Left kidney (tissue), 2 donors: ENCODE results near the gene SGK1. TPM values are rescaled to one million over a fixed set of nuclear protein-coding genes. Genes with fewer than 3 reads are reported as not detected.
"Not testable (repeated sequence)": the region's sequence is repeated elsewhere in the genome, so short reads cannot be mapped to it uniquely, and the experiment has no call there.

ENCODE experiments used
- DNase-seq: peaks from one replicate; pipeline ENCODE4 v3.0.0-alpha.2; 2013
- polyA plus RNA-seq: library from polyadenylated mRNA; unstranded; fragments of 120-200 nt; gene quantifications from one replicate; pipeline ENCODE4 v1.2.1, GENCODE V29; 2013; ENCODE audit not compliant: insufficient read length

The SGK1 gene
- polyA plus RNA-seq, 1 donor, result 88.6 TPM

DNA sequence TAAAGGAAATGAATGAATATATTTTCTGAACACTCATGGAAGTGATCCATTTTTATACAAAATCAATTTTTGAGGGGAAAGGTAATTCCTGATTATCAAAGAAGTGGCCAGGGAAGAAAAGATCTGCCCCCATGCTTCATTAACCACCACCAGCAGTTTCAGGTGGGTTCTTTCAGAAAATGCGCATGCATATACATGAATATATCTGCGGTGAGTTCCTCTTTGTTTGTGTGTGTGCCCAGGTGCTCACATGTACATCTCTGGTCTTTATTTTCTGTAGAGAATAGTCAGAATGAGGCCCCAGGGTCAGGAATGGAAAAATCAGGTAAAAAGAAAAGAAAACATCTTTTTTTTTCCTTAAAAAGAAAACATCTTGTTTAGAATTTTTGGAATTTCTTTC lies 88.4 kb downstream of the SGK1 start:
- no peak for DNase-seq

DNA sequence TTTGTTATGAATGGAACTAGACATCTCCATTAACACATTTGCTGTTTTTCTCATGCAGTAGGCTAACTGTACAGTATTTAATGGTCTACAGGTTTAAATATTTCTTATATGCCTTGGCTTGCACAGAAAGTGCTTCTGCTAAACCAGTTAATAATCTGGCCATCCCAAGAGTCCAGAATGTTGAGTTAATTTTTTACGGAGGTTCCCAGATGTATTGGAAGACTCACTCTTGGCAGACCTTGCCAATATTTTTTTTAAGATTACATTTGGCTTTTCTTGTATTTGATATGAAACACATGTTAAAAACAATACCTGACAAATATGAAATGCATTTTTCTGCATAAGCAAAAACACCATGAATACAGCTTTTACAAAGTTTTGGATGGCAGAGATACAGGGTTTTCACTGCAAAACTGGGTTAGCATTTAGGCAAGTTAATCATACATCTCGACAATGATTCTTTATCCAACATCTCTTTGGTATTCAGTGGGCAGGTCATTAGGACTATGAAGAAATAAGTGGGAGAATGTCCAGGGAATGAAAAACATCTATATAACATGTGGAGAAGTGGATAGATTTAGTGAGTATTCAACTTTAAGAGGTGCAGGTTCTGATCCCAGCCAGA lies 94.0 kb downstream of the SGK1 start:
- DNase-seq, result peak; percentile 17

DNA sequence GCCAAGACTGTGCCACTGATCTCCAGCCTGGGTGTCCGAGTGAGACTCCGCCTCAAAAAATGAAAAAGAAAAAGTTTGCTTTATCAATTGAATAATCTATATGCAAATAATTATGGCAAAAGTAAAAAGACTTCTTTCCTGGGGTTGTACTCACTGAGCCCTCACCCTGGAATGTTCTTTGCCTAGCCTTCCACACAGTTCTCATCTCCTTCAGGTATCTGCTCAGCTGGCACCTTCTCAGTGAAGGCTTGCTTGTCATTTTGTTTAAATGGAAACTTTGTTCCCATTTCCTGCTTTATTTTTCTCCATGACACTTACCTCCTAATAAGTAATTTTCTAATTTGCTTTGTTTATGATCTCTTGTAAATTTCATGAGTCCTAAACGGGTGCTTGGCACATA lies 96.7 kb downstream of the SGK1 start:
- no peak for DNase-seq

DNA sequence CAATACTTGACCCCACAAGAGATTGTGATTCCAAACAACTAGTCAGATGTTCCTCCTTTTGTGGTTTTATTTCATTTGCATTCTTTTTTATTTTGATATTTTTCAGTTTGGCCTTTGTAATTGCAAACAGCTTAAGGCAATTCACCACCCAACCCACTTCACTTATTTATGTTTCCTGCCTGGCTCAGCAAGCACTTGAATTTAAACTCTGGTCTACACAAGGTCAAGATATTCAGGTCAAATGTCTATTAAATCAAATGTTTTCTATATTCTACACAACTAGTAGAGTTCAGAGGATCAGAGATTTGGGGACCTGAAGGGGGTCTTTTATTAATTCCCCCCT lies 100.1 kb downstream of the SGK1 start:
- DNase-seq, result no peak

DNA sequence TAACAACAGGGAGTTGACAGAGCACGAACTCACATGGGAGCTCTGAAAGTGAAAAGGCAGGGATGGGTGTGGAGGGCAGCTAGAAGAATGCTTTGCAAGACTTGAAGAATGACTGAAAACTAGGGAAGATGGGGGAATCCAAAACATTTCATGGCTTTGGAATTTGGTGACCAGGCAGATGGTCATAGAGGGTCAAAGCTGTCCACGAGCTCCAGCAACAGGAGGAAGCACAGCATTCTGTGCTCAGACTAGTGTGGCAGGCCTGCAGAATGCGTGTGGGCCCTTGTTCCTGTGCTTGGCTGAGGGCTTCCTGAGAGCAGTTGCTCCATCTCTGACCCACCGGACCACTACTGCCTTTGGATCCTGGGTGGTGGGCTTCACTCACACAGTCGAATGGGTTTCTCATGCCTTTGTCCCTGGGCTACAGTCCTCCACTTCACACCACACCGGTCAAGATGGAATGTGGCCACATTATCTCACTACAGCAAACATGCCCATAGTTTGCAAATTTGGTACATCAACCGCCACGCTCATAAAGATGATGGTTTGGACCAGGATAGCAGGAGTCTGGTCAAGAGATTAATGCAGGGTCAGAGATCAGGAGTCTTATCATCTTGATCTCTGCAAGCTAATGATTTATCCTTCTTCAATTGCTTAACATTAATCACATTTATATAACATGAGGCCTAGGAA lies 100.7 kb downstream of the SGK1 start:
- no peak for DNase-seq

DNA sequence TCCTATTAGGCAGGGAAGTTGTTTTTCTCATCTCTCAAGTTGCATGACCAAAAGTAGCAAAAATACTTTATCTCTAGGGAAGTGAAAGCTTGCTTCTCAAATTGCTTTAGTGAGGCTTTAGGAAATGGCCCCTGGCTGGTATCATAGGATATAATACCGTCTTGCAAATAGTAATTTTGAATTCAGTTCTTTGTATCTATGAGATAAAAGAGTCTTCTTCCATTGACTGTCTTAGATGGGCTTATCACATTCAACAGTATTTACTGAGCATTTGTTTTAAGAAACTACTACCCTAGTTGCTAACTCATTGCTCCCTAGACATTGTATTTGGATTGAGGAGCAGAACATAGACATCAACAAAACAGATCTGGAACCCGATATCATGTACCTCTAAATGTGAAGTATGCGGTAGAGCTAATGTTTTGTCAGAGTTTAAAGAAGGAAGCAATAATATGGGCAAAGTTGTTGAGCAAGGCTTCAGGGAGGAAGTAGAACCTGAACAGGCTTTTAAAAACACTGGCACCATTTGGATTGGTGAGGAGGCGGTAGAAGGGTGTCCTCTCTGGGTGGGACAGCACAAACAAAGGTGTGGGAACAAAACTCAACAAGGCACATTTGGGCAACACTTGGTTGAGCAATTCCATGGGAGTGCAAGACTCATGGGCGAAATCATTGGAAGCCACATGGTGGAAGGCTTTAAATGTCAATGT lies 101.5 kb downstream of the SGK1 start:
- DNase-seq, result no peak

DNA sequence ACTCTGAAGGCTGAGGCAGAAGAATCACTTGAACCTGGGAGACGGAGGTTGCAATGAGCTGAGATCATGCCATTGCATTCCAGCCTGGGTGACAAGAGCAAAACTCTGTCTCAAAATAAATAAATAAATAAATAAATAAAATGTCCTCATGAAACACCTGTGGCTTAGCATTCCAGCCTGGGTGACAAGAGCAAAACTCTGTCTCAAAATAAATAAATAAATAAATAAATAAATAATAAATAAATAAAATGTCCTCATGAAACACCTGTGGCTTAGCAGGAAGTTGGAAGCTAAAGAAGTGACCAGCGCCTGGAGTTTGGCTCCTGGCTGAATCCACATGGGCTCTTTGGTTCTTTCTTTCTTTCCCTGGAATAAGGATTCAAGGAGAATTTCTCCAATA lies 104.5 kb downstream of the SGK1 start:
- not testable (repeated sequence) for DNase-seq

DNA sequence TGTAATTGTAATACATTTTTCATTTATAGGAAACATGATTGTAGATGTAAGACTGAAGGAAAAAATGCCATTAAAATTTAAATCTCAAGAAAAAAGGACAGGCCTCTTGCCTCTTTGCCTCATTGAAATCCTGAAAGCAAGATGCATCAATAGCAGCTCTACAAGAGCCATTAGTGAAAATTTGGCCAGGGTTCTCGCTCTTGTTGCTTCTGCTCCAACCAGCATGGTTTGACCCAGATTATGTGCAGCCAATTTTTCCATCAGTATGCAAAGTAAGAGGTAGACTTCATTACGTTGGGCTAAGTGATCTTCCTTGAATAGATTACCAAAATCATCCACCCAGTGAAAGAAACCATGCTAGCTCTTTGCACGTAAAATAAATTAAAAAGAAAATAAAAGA lies 106.6 kb downstream of the SGK1 start:
- DNase-seq, result no peak

DNA sequence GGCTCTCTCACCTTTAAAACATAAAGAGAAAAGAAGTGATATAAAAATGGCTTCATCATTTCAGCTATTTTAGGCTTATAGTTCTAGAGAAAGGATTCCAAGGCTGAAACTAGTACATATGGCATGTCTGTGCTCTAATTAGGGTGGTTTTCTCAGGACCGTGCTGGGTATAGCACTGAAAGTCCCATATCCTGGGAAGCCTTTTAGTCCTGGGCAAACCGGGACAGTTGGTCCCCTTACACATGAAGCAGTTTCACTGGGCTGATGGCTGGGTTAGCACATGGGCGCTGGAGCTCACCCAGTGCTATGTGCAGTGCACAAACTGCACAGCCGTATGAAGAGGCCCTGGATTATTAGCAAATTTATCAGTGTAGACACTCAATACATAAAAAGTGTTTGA lies 110.5 kb downstream of the SGK1 start:
- no peak for DNase-seq

DNA sequence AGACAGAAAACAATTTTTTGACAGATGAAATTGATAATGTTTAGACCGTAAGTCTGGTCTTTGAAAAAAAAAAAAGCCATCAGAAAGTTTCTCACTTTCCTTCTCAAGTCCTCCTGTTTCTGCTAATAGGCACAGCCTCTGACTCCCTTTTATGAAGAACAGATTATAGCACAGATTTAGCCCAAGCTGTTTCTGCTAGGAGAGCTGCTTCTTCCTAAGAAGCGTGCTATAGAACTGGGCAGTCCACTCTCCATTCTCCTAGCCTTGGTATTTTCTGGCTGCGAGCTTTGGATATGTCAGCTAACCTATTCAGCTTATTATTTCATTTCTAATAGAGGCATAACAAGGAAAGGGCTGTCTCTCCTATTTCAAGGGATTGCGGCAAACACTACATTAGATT lies 112.5 kb downstream of the SGK1 start:
- no peak for DNase-seq

DNA sequence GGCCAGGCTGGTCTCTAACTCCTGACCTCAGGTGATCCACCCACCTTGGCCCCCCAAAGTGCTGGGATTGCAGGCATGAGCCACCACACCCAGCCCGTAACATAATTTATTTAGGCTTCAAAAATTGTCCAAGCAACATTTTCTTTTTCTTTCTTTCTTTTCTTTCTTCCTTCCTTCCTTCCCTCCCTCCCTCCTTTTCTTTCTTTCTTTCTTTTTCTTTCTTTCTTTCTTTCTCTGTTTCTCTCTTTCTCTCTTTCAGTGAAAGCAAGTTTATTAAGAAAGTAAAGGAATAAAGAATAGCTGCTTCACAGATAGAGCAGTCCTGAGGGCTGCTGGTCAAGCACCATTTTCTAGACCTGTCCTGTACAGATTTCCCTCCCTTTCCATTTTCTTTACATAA lies 113.2 kb downstream of the SGK1 start:
- not testable (repeated sequence) for DNase-seq

DNA sequence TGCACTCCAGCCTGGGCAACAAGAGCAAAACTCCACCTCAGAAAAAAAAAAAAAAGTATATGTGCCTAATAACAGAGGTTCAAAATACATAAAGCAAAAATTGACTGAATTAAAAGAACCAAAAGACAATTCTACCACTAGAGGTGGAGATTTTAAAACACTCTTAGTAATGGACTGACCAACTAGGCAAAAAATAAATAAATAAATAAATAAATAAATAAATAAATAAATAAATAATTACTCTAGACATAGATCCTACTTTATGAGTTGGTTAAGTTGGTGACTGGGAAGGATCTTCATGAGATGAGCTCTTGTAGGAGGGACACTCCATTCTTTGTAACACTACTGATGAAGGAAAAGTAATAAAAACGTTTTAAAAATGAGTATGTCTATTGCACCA lies 113.9 kb downstream of the SGK1 start:
- no peak for DNase-seq

DNA sequence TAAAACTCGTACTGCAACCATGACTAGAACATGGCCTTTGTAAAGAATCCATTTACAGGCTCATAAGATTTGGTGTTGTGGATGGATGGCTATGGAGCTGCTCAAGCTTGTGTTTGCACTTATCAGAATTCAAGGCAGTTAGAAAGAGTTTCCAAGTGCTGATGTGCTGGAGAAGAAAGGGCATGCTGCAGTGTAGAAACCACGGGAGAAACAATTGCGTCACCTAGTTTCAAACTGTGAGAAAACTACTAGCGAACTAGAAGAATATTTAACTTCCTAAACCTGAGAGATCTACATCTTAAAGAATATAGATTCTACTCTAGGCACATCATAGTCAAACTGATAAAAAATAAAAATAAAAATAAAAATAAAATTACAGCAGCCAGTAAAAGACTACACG lies 116.2 kb downstream of the SGK1 start:
- DNase-seq, result no peak

DNA sequence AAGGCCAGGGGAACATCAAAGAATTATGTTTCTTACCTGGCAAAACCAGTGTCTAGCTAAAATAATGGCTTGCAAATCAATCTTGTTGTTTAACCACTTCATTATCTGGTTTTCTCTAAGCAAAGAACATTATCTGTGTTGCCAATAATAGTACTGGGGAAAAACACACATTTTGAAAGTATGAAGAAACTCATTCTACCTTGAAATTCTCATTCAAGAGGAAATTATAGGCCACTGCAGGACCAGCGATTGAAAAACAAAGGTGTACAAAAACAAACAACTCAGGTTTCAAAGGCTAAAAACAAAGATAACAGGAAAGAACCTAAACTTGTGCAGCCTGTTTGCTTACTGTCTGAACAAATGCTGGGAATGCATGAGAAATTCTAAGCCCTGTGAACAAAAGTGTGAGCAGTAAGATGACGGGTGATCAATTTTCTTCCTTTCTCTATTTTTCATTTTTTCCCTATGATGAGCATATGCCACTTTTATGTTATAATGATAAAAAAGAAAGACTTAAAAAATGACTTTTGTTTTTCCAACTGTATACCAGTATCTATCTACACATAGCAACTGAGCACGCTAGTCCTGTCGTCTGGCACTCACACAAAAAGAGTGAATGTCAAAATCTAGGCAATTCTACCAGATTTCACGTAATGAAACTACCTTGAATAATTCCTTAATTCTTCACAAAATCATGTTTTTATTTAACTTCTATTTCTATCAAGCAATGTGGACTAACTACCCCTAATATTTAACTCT lies 117.9 kb downstream of the SGK1 start:
- DNase-seq, result no peak

DNA sequence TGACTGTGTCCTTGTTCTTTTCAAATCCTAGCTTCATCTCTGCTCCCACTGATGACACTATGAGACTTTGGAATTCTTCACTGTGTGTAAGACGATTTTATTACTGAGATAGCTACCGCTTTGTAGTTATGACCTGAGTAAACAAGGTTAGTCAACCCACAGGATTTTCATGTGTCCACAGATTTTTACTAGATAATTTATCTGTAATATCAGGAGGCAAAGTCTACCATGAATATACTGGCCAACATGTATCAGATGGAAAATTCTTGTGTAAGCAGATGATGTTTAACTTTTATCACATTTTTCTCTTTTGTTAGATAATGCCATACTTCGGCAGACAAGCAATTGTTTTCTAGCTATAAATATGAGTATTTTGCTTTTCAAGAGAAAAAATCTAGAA lies 119.8 kb downstream of the SGK1 start:
- DNase-seq, result no peak

DNA sequence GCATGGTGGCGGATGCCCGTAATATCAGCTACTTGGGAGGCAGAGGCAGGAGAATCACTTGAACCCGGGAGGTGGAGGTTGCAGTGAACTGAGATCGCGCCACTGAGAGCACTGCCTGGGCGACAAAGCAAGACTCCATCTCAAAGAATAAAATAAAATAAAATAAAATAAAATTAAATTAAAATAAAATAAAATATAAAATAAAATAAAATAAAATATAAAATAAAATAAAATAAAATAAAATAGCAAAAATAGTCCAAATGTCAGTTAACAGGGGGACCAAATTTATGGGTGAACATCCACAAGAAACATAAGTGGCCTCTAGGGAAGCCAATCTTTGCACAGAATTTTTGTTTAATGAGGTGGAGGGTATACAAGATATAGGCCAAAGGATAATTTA lies 120.2 kb downstream of the SGK1 start:
- not testable (repeated sequence) for DNase-seq

DNA sequence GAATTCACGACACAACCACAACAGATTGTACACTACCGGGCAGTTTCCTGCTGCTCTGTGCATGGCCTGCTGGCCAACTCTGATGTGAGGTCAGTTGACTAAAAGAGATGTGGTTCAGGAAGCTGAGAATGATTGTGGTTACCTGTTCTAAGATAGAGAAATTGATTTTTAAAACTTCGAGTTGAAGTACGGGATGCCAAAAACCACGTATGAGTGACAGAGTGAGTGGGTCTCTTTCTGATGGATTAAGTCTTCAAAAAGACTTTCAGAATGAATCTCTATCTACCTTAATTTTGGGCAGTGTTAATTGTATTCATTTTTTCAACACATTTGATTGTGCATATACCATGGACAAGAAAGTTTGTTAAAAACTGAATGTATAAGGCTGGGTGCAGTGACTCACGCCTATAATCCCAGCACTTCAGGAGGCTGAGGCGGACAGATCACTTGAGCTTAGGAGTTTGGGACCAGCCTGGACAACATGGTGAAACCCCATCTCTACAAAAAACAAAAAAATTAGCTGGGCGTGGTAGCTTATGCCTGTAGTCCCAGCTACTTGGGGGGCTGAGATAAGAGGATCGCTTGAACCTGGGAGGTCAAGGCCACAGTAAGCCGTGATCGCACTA lies 121.2 kb downstream of the SGK1 start:
- DNase-seq, result no peak

DNA sequence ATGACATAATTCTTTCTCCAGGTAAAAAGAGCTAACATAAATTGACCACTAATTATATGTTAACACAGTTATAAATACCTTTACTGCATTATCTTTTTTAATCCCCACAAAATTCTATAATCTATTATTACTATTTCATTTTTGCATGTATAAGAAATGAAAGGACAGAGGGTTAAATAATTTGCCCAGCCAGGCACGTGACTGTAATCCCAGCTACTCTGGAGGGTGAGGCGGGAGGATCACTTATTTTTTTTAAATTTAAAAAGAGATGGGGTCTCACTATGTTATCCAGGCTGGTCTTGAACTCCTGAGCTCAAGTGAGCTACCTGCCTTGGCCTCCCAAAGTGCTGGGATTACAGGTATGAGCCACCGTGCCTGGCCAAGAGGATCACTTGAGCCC lies 121.9 kb downstream of the SGK1 start:
- DNase-seq, result no peak

DNA sequence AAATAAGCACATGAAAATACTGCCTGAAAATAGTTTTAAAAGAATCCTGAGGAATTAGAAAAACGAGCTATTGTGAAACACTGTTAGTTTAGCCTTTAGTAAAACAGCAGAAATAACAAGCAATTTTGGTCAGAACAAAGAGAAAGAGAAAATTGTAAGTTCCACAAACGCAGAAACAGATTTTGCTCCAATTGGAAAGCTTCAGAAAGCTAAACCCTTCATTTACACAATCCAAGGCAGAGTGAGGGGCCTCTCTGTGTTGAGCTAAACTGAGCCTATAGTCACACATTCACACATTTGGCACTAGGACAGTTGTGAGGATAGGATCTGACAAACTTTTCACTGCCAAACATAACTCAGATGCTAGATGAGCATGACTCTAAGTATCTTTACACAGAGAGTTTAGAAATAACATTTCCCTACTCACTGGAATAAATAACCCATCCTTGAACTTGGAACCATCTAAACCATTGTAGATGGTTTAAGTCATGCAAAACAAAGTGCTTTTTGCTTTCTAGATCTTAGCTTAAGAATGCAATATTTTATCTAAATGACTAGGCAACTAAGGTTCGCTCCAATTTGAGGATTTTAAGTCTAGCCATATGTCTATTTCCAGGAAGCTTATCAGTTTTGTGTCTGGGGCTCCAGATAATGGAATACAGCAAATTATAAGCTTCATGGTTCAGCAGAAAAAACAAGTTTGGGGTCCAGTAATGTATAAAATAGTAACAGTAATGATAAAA lies 122.6 kb downstream of the SGK1 start:
- DNase-seq, result no peak

DNA sequence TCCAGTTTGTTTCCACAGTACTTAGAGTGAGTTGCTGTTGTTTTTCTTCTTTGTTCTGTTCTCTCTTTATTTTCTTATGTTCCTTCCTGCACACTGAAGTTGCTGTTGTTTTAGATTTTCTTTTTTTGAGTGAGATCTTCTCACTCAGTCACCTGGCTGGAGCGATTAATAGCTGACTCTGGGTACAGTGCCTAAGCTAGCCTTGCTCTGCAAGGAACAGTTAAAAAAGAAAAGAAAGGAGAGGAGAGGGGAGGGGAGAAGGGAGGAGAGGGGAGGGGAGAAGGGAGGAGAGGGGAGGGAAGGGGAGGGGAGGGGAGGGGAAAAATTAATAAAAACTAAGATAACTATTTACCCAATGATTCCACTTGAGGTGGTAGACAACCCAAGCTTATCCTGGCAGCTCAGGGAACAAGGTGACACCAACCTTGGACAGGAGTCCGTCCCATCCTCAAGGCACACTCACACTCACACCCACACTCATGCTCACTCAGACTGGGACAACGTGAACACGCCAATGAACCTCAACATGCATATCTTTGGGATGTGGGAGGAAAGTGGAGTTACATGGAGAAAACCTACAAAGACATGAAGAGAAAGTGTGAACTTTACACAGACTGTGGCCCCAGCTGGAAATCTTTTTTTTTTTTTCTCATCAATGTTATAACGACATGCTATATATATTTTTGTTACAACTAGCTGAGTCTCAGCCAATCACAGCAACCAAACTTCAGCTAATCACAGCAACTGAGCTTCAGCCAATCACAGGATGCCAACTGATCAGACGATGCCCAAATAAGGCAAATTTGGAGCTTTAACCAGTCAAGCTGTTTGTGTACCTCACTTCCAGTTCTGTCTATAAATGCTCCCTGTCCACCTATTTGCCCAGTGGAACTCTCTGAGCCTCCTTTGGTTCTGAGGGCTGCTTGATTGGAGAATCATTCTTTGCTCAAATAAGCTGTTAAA lies 124.1 kb downstream of the SGK1 start:
- DNase-seq, result no peak

DNA sequence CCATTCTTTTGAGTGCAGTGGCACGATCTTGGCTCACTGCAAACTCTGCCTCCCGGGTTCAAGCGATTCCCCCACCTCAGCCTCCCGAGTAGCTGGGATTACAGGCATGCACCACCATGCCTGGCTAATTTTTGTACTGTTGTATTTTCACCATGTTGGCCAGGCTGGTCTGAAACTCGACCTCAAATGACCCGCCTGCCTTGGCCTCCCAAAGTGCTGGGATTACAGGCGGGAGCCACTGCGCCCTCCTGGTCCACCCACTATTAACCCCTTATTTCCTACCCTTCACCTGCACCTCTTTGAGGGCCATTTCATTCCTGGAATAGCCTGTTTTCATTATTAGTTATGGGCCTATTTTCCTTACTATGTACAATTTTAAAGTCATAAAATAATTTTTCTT lies 125.3 kb downstream of the SGK1 start:
- not testable (repeated sequence) for DNase-seq
